GM11168 (cell line): ENCODE data around the gene C20orf204.

Source experiments
- in situ Hi-C: fragments of 300-500 bp; cut with MboI; formaldehyde crosslinking; loops from one replicate; pipeline ENCODE4 v1.12.0; 2022; ENCODE audit warnings: low sequenced_read_pairs; ENCODE audit not compliant: unreplicated experiment

The C20orf204 gene

GRCh38 chr20:64053841-64054661 lies 18.1 kb downstream of the C20orf204 start:
- in situ Hi-C loops, result no loop called here

- in situ Hi-C loops, result no loop called here
Observed at GRCh38 chr20:64055396-64055892, 19.5 kb downstream of the C20orf204 start.

- in situ Hi-C loops, result no loop called here
Observed at GRCh38 chr20:64055893-64056638, 20.1 kb downstream of the C20orf204 start.

- in situ Hi-C loops, result no loop called here
Observed at GRCh38 chr20:64056639-64056888, 20.6 kb downstream of the C20orf204 start.

GRCh38 chr20:64056889-64057627 lies 21.1 kb downstream of the C20orf204 start:
- in situ Hi-C loops, result no loop called here

GRCh38 chr20:64057628-64058498 lies 21.9 kb downstream of the C20orf204 start:
- in situ Hi-C loops, result no loop called here

GRCh38 chr20:64058536-64058935 lies 22.6 kb downstream of the C20orf204 start:
- in situ Hi-C loops, result no loop called here

GRCh38 chr20:64062276-64062595 lies 26.3 kb downstream of the C20orf204 start:
- in situ Hi-C loops, result no loop called here

- in situ Hi-C loops, result no loop called here
Observed at GRCh38 chr20:64062596-64063388, 26.8 kb downstream of the C20orf204 start, which contains the start of gene TCEA2. TCEA2 (plus strand) TSS chr20:64063198; CDS start chr20:64063313, 115 bp downstream.

- in situ Hi-C loops, result no loop called here
Observed at GRCh38 chr20:64063389-64064144, 27.6 kb downstream of the C20orf204 start.

GRCh38 chr20:64064145-64064698 lies 28.2 kb downstream of the C20orf204 start:
- in situ Hi-C loops, result no loop called here

GRCh38 chr20:64065062-64065973 lies 29.3 kb downstream of the C20orf204 start:
- in situ Hi-C loops, result no loop called here

- in situ Hi-C loops, result no loop called here
Observed at GRCh38 chr20:64065974-64066343, 30.0 kb downstream of the C20orf204 start.

GRCh38 chr20:64067005-64067632 lies 31.1 kb downstream of the C20orf204 start:
- in situ Hi-C loops, result no loop called here

GRCh38 chr20:64067733-64068307 lies 31.8 kb downstream of the C20orf204 start:
- in situ Hi-C loops, result no loop called here

- in situ Hi-C loops, result no loop called here
Observed at GRCh38 chr20:64068386-64069208, 32.6 kb downstream of the C20orf204 start.
